GM23338 (cell line): ENCODE measurements around the gene MSANTD1. TPM values are rescaled to one million over a fixed set of nuclear protein-coding genes. Genes with fewer than 3 reads are reported as not detected.

Experiments used
- ATAC-seq: fragments of 200-7000 bp; cut with Tn5 transposase; 3 replicates; pipeline ENCODE4 v1.9.1; 2020
- DNase-seq: peaks from one replicate; pipeline ENCODE4 v3.0.0-alpha.2; 2015; ENCODE audit warnings: low spot score
- H2AFZ ChIP-seq: fragments of 200-600 bp; sonication (generic); 2 replicates; pipeline ENCODE4 v1.8.0; 2016; ENCODE audit warnings: antibody characterized with exemption, mild to moderate bottlenecking, moderate library complexity
- H3F3A ChIP-seq: fragments of 200-600 bp; sonication (generic); replicated peaks from 2 replicates; pipeline ENCODE4 v1.8.0; 2017; ENCODE audit warnings: antibody characterized with exemption, mixed run types, low read depth
- H3K27ac ChIP-seq: fragments of 200-600 bp; sonication (generic); 2 replicates; pipeline ENCODE4 v1.6.1; 2016; ENCODE audit warnings: low read depth
- H3K27me3 ChIP-seq: fragments of 200-600 bp; sonication (generic); 2 replicates; pipeline ENCODE4 v1.8.0; 2016; ENCODE audit warnings: mild to moderate bottlenecking, mixed run types, moderate library complexity; ENCODE audit not compliant: insufficient read depth
- H3K36me3 ChIP-seq: fragments of 200-600 bp; sonication (generic); 2 replicates; pipeline ENCODE4 v1.8.0; 2016; ENCODE audit warnings: mild to moderate bottlenecking; ENCODE audit not compliant: insufficient read depth
- H3K4me1 ChIP-seq: fragments of 200-600 bp; sonication (generic); 2 replicates; pipeline ENCODE4 v1.8.0; 2016; ENCODE audit warnings: mild to moderate bottlenecking, moderate library complexity; ENCODE audit not compliant: insufficient read depth
- H3K4me2 ChIP-seq: fragments of 200-600 bp; sonication (generic); 2 replicates; pipeline ENCODE4 v1.7.1; 2017; ENCODE audit warnings: mixed run types
- H3K4me3 ChIP-seq: fragments of 200-600 bp; sonication (generic); 2 replicates; pipeline ENCODE4 v1.6.1; 2016; ENCODE audit warnings: mixed run types
- H3K79me2 ChIP-seq: fragments of 200-600 bp; sonication (generic); replicated peaks from 2 replicates; pipeline ENCODE4 v1.8.0; 2017; ENCODE audit warnings: mild to moderate bottlenecking; ENCODE audit not compliant: insufficient read depth
- H3K9me2 ChIP-seq: fragments of 200-600 bp; sonication (generic); 2 replicates; pipeline ENCODE4 v1.8.0; 2017; ENCODE audit not compliant: insufficient read depth
- H4K20me1 ChIP-seq: fragments of 200-600 bp; sonication (generic); replicated peaks from 2 replicates; pipeline ENCODE4 v1.8.0; 2017; ENCODE audit warnings: mild to moderate bottlenecking; ENCODE audit not compliant: insufficient read depth
- H3K27ac Mint-ChIP-seq: 2 replicates; pipeline ENCODE4 v1.8.0; 2020; ENCODE audit warnings: inconsistent platforms, mild to moderate bottlenecking, moderate library complexity, mixed read lengths
- H3K27me3 Mint-ChIP-seq: 3 replicates; pipeline ENCODE4 v1.8.0; 2022; ENCODE audit warnings: low read depth, mild to moderate bottlenecking, moderate library complexity, mixed read lengths, inconsistent platforms; ENCODE audit not compliant: insufficient read depth, poor library complexity
- H3K36me3 Mint-ChIP-seq: 3 replicates; pipeline ENCODE4 v1.8.0; 2021; ENCODE audit warnings: low read depth, mild to moderate bottlenecking, inconsistent platforms, moderate library complexity, mixed read lengths
- H3K4me1 Mint-ChIP-seq: 3 replicates; pipeline ENCODE4 v1.8.0; 2020; ENCODE audit warnings: mild to moderate bottlenecking, inconsistent platforms, mixed read lengths
- H3K4me3 Mint-ChIP-seq: 3 replicates; pipeline ENCODE4 v1.8.0; 2021; ENCODE audit warnings: moderate library complexity, mild to moderate bottlenecking, inconsistent platforms, mixed read lengths
- H3K9me3 Mint-ChIP-seq: 3 replicates; pipeline ENCODE4 v1.8.0; 2020; ENCODE audit warnings: moderate library complexity, mild to moderate bottlenecking, inconsistent platforms, mixed read lengths
- CREB1 ChIP-seq: fragments of 250-450 bp; sonication (Bioruptor Pico); IDR thresholded peaks from 2 replicates; pipeline ENCODE4 v1.5.0; 2020; ENCODE audit warnings: low read depth, mild to moderate bottlenecking, moderate library complexity
- EZH2 ChIP-seq: fragments of 200-600 bp; sonication (generic); IDR thresholded peaks from one replicate; pipeline ENCODE4 v1.8.0; 2017; ENCODE audit warnings: antibody characterized with exemption, mild to moderate bottlenecking, low read depth; ENCODE audit not compliant: unreplicated experiment
- EZH2phosphoT487 ChIP-seq: fragments of 200-600 bp; sonication (generic); IDR thresholded peaks from one replicate; pipeline ENCODE4 v1.8.1; 2018; ENCODE audit warnings: antibody characterized with exemption; ENCODE audit not compliant: unreplicated experiment
- JUNB ChIP-seq: IDR thresholded peaks from one replicate; pipeline ENCODE4 v1.6.1; 2016; ENCODE audit warnings: antibody characterized with exemption; ENCODE audit not compliant: unreplicated experiment
- NANOG ChIP-seq: IDR thresholded peaks from 2 replicates; pipeline ENCODE4 v1.6.1; 2016; ENCODE audit warnings: antibody characterized with exemption, borderline replicate concordance
- STAT1 ChIP-seq: IDR thresholded peaks from one replicate; pipeline ENCODE4 v1.6.1; 2016; ENCODE audit warnings: antibody characterized with exemption; ENCODE audit not compliant: unreplicated experiment
- ZNF114 ChIP-seq: fragments of 250-450 bp; sonication (Bioruptor Pico); IDR thresholded peaks from 2 replicates; pipeline ENCODE4 v1.5.0; 2020; ENCODE audit warnings: mild to moderate bottlenecking, moderate library complexity
- ZNF331 ChIP-seq: fragments of 250-450 bp; sonication (Bioruptor Pico); IDR thresholded peaks from 2 replicates; pipeline ENCODE4 v1.5.0; 2020; ENCODE audit warnings: low read depth, mild to moderate bottlenecking, moderate library complexity
- polyA plus RNA-seq: library from polyadenylated mRNA; unstranded; fragments of >200 nt; fragmentation: Nextera tagmentation; extraction: Ambion mirVana; gene quantifications from 2 replicates; pipeline ENCODE4 v1.2.1, GENCODE V29; 2016
- total RNA-seq: library from RNA; depleted of rRNA; stranded (reverse); fragments of >200 nt; shearing (Covaris generic); gene quantifications from 2 replicates; pipeline ENCODE4 v1.2.3, GENCODE V29; 2014
- TF ChIP-seq, protein P1 (sequence below): IDR thresholded peaks from 2 replicates; pipeline ENCODE4 v1.6.1; 2016; ENCODE audit warnings: antibody characterized with exemption
- TF ChIP-seq, protein P2 (sequence below): IDR thresholded peaks from one replicate; pipeline ENCODE4 v1.6.1; 2018; ENCODE audit warnings: antibody characterized with exemption; ENCODE audit not compliant: unreplicated experiment
- TF ChIP-seq, protein P3 (sequence below), 2 experiments: fragments of 200-600 bp in 1 of 2; sonication (generic) in 1 of 2; conservative IDR thresholded peaks; 2 replicates each; pipeline versions ENCODE4 v1.5.1 to v1.6.1; 2016 to 2017; ENCODE audit warnings: antibody characterized with exemption in 2 of 2, low read depth in 2 of 2, mild to moderate bottlenecking in 2 of 2, moderate library complexity in 1 of 2

The MSANTD1 gene
- total and polyA plus RNA-seq, 2 experiments from 2014 or later = 0.29 to 1.0 TPM

DNA sequence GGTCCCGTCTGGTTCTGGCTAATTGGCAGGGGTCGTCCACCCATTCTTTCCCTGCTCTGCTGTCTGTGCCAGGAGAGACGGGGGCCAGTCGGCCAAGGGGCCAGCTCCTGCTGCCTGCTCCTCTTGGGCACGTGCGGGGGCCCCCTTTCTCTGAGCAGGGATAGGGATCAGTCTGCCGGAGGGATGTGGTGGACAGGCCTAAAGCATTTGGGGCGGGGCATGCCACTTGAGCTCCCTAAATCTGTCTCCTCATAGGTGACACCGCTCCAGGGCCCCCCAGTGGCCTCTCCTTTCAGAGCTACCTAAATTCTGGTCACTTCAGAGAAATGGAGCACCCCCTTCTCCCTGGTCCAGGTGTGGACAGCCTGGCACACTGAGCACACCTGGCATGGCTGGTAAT, 4.2 kb upstream of the MSANTD1 start (continued):
- TF ChIP-seq, protein P1, sequence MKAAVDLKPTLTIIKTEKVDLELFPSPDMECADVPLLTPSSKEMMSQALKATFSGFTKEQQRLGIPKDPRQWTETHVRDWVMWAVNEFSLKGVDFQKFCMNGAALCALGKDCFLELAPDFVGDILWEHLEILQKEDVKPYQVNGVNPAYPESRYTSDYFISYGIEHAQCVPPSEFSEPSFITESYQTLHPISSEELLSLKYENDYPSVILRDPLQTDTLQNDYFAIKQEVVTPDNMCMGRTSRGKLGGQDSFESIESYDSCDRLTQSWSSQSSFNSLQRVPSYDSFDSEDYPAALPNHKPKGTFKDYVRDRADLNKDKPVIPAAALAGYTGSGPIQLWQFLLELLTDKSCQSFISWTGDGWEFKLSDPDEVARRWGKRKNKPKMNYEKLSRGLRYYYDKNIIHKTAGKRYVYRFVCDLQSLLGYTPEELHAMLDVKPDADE = no peak
- no peak for TF ChIP-seq CREB1 (CRISPR knock-in tag)
- TF ChIP-seq, protein P2, sequence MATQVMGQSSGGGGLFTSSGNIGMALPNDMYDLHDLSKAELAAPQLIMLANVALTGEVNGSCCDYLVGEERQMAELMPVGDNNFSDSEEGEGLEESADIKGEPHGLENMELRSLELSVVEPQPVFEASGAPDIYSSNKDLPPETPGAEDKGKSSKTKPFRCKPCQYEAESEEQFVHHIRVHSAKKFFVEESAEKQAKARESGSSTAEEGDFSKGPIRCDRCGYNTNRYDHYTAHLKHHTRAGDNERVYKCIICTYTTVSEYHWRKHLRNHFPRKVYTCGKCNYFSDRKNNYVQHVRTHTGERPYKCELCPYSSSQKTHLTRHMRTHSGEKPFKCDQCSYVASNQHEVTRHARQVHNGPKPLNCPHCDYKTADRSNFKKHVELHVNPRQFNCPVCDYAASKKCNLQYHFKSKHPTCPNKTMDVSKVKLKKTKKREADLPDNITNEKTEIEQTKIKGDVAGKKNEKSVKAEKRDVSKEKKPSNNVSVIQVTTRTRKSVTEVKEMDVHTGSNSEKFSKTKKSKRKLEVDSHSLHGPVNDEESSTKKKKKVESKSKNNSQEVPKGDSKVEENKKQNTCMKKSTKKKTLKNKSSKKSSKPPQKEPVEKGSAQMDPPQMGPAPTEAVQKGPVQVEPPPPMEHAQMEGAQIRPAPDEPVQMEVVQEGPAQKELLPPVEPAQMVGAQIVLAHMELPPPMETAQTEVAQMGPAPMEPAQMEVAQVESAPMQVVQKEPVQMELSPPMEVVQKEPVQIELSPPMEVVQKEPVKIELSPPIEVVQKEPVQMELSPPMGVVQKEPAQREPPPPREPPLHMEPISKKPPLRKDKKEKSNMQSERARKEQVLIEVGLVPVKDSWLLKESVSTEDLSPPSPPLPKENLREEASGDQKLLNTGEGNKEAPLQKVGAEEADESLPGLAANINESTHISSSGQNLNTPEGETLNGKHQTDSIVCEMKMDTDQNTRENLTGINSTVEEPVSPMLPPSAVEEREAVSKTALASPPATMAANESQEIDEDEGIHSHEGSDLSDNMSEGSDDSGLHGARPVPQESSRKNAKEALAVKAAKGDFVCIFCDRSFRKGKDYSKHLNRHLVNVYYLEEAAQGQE = no peak

DNA sequence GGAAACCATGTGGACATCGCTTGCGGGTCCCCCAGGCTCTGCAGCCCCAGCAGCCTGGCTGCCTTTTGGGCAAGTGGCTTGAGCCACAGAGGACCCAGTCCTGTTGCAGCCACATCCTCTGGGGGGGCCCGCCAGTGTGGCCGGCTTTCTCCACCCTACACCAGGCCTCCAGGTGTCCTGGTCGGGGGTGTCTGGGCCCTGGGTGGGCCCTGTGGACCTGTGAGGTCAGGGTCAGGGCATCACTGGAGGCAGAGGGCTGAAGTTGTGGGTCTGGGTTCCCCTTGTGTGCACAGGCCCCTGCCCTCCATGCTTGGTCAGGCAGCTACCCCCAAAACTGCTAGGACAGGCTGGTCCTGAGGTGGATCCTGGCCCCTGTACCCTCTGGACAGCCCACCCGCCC, 3.3 kb upstream of the MSANTD1 start:
- no peaks in the 10 kb centered on the region for H3K27me3 ChIP-seq
- H2AFZ ChIP-seq = no peak overlapping the region
- no peaks in the 10 kb centered on the region for H3K4me1 ChIP-seq
- Mint-ChIP-seq H3K4me1 (peaks cover 35% of the 10 kb centered on the region), H3K27me3 (peaks cover 10% of the 10 kb centered on the region), H3K4me3 (no peak overlapping the region), H3K27ac (no peak overlapping the region), H3K36me3 (peaks cover 8% of the 10 kb centered on the region; the same call in 2 of the 3 replicates), H3K9me3 (no peaks in the 10 kb centered on the region; the same call in 2 of the 3 replicates)
- no peaks in the 10 kb centered on the region for H3F3A ChIP-seq
- no peak for DNase-seq
- peaks cover 11% of the 10 kb centered on the region for H4K20me1 ChIP-seq
- no peak for ATAC-seq
- H3K36me3 ChIP-seq = no peaks in the 10 kb centered on the region
- no peak overlapping the region for H3K27ac ChIP-seq
- H3K4me3 ChIP-seq = no peak overlapping the region
- H3K79me2 ChIP-seq = no peaks in the 10 kb centered on the region
- no peak overlapping the region for H3K4me2 ChIP-seq
- H3K9me2 ChIP-seq = no peaks in the 10 kb centered on the region
- no peak for TF ChIP-seq JUNB
- TF ChIP-seq CREB1 (CRISPR knock-in tag) = no peak
- TF ChIP-seq ZNF331 (CRISPR knock-in tag) = no peak
- TF ChIP-seq EZH2 = no peak
- TF ChIP-seq, protein P1 = no peak
- no peak for TF ChIP-seq EZH2phosphoT487
- TF ChIP-seq NANOG = no peak
- no peak for TF ChIP-seq ZNF114 (CRISPR knock-in tag)
- no peak for TF ChIP-seq STAT1
- TF ChIP-seq, protein P2 = no peak
- TF ChIP-seq, protein P3, sequence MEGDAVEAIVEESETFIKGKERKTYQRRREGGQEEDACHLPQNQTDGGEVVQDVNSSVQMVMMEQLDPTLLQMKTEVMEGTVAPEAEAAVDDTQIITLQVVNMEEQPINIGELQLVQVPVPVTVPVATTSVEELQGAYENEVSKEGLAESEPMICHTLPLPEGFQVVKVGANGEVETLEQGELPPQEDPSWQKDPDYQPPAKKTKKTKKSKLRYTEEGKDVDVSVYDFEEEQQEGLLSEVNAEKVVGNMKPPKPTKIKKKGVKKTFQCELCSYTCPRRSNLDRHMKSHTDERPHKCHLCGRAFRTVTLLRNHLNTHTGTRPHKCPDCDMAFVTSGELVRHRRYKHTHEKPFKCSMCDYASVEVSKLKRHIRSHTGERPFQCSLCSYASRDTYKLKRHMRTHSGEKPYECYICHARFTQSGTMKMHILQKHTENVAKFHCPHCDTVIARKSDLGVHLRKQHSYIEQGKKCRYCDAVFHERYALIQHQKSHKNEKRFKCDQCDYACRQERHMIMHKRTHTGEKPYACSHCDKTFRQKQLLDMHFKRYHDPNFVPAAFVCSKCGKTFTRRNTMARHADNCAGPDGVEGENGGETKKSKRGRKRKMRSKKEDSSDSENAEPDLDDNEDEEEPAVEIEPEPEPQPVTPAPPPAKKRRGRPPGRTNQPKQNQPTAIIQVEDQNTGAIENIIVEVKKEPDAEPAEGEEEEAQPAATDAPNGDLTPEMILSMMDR (conservative IDR thresholded peaks at IDR 0.05; ENCODE audit: low read depth in 2 of 2) = no peak
